ENCODE data around the gene ADGRE3.
A peak's percentile ranks its signal among the peaks of the same experiment; 100 is the strongest.

The ADGRE3 gene

GRCh38 chr19:14674764-14675163, at the start of gene ADGRE3:
TSS of gene ADGRE3 (minus strand) at chr19:14674844. CDS start at chr19:14674770, 74 bp downstream.
- DNase-seq (ENCODE audit: low read depth): no peak

- no peak for DNase-seq (ENCODE audit: low read depth)
These were observed 47.5 kb upstream of the ADGRE3 start for GRCh38 chr19:14722127-14722526.

GRCh38 chr19:14719162-14719561, 44.5 kb upstream of the ADGRE3 start:
- DNase-seq (ENCODE audit: low read depth): no peak

GRCh38 chr19:14718522-14719116, 44.0 kb upstream of the ADGRE3 start:
- DNase-seq (ENCODE audit: low read depth): no peak

GRCh38 chr19:14715841-14716240, 41.2 kb upstream of the ADGRE3 start:
- no peak for DNase-seq (ENCODE audit: low read depth)

GRCh38 chr19:14704450-14704849, 29.8 kb upstream of the ADGRE3 start:
- no peak for DNase-seq (ENCODE audit: low read depth)

- DNase-seq (ENCODE audit: low read depth): no peak
These were observed 29.2 kb upstream of the ADGRE3 start for GRCh38 chr19:14703833-14704232.

- DNase-seq (ENCODE audit: low read depth): no peak
These were observed 26.2 kb upstream of the ADGRE3 start for GRCh38 chr19:14700711-14701375.

- DNase-seq (ENCODE audit: low read depth): no peak
These were observed 25.0 kb upstream of the ADGRE3 start for GRCh38 chr19:14699641-14700040.

- no peak for DNase-seq (ENCODE audit: low read depth)
These were observed 20.8 kb upstream of the ADGRE3 start for GRCh38 chr19:14695471-14695870.

GRCh38 chr19:14694641-14695266, 20.1 kb upstream of the ADGRE3 start:
- no peak for DNase-seq (ENCODE audit: low read depth)

- peak; percentile 99 for DNase-seq (ENCODE audit: low read depth)
These were observed 15.2 kb upstream of the ADGRE3 start, which contains the start of gene ZNF333 for GRCh38 chr19:14689598-14690503. TSS of gene ZNF333 (plus strand) at chr19:14690048. CDS start at chr19:14693492, 3,444 bp downstream.

GRCh38 chr19:14686411-14686810, 11.8 kb upstream of the ADGRE3 start:
- DNase-seq (ENCODE audit: low read depth): no peak

GRCh38 chr19:14683439-14683838, 8.8 kb upstream of the ADGRE3 start:
- DNase-seq (ENCODE audit: low read depth): no peak

- no peak for DNase-seq (ENCODE audit: low read depth)
These were observed 7.4 kb upstream of the ADGRE3 start for GRCh38 chr19:14682084-14682483.

- no peak for DNase-seq (ENCODE audit: low read depth)
These were observed 3.6 kb upstream of the ADGRE3 start for GRCh38 chr19:14678199-14678598.

- DNase-seq (ENCODE audit: low read depth): no peak
These were observed 2.8 kb upstream of the ADGRE3 start for GRCh38 chr19:14677464-14677863.

GRCh38 chr19:14676762-14677161, 2.1 kb upstream of the ADGRE3 start:
- DNase-seq (ENCODE audit: low read depth): no peak

- no peak for DNase-seq (ENCODE audit: low read depth)
These were observed 1.6 kb downstream of the ADGRE3 start for GRCh38 chr19:14673088-14673487.

GRCh38 chr19:14672188-14672872, 2.3 kb downstream of the ADGRE3 start:
- DNase-seq (ENCODE audit: low read depth): no peak

GRCh38 chr19:14670408-14670807, 4.2 kb downstream of the ADGRE3 start:
- no peak for DNase-seq (ENCODE audit: low read depth)

- DNase-seq (ENCODE audit: low read depth): no peak
These were observed 4.7 kb downstream of the ADGRE3 start for GRCh38 chr19:14669940-14670339.
